Prostate gland (tissue), 2 donors: ENCODE measurements around the gene COPG1.

Experiments used
- CTCF ChIP-seq, 4 experiments: fragments of 200-600 bp in 2 of 4; fragments of 450-650 bp in 2 of 4; sonication (generic) in 2 of 4; IDR thresholded peaks; 1 replicate in 3 of 4; 2 replicates in 1 of 4; pipeline ENCODE4 v1.5.1; 2016 to 2019; ENCODE audit warnings: antibody characterized with exemption in 4 of 4, mild to moderate bottlenecking in 2 of 4, moderate library complexity in 2 of 4
- POLR2A ChIP-seq: fragments of 450-650 bp; IDR thresholded peaks from one replicate; pipeline ENCODE4 v1.6.1; 2016; ENCODE audit warnings: antibody characterized with exemption, mild to moderate bottlenecking
- POLR2AphosphoS5 ChIP-seq: sonication (generic); formaldehyde crosslinking; IDR thresholded peaks from one replicate; pipeline ENCODE4 v1.6.1; 2017; ENCODE audit warnings: antibody characterized with exemption

GRCh38 chr3:129295286-129295685 is 45.9 kb downstream of the COPG1 start:
- TF ChIP-seq POLR2A = no peak
- no peak for TF ChIP-seq CTCF (IDR thresholded peaks at IDR 0.05)
- TF ChIP-seq POLR2AphosphoS5 = no peak
